AG04450 (cell line): Measurements from ENCODE around the gene PAFAH1B1. TPM values are rescaled to one million over a fixed set of nuclear protein-coding genes. Genes with fewer than 3 reads are reported as not detected.

Experiments
- CTCF ChIA-PET: fragments of 300-600, 350-600 bp; formaldehyde crosslinking; extraction: SDS; loops from one replicate; lab custom pipeline; 2022; ENCODE audit warnings: antibody characterized with exemption, inconsistent platforms; lab: Charles Lee
- POLR2A ChIA-PET: fragments of 350-600 bp; formaldehyde crosslinking; extraction: SDS; loops from one replicate; lab custom pipeline; 2021; ENCODE audit warnings: antibody characterized with exemption, inconsistent platforms; lab: Yijun Ruan, JAX
- DNase-seq: peaks from one replicate; pipeline ENCODE4 v3.0.0-alpha.2; 2011; ENCODE audit warnings: low read depth, low spot score
- H3K27ac ChIP-seq: one replicate; pipeline ENCODE4 v1.5.1; 2012; ENCODE audit warnings: low read depth, low read length, control low read depth
- H3K27me3 ChIP-seq: one replicate; pipeline ENCODE4 v1.6.0; 2012; ENCODE audit warnings: low read length; ENCODE audit not compliant: control insufficient read depth, insufficient read depth
- H3K4me3 ChIP-seq: 2 replicates; pipeline ENCODE4 v1.5.1; 2011; ENCODE audit warnings: mild to moderate bottlenecking, low read depth, low read length, control low read depth
- H3K9me3 ChIP-seq: 2 replicates; pipeline ENCODE4 v1.5.1; 2012; ENCODE audit warnings: low read length; ENCODE audit not compliant: control insufficient read depth, insufficient read depth
- CTCF ChIP-seq: IDR thresholded peaks from 2 replicates; pipeline ENCODE4 v1.5.1; 2011; ENCODE audit warnings: low read depth, low read length, control low read depth, inconsistent platforms
- polyA plus RNA-seq: library from polyadenylated mRNA; depleted of rRNA; stranded (reverse); fragments of >200 nt; gene quantifications from 2 replicates; pipeline ENCODE4 v1.2.3, GENCODE V29; 2011

The PAFAH1B1 gene
- polyA plus RNA-seq, 1 experiment: 111 TPM

DNA sequence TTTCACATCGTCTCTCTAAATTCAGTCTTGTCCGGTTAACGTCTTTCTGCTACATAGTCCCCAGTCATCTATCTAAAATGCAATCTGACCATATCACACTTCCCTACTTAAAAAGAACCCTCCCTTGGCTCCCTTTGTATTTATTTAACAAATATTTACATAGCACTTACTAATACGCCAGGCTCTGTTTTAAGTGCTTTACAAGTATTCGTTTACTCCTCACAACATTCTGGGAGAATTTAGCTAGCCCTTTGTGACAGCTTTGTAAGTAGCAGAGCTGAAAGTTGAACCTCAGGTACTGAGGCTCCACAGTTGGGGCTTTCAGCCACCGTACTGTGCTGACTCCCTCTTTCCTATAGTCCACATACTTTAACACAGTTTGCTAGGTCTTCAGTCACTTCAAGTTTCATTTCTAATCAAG lies 9.2 kb downstream of the PAFAH1B1 start:
- ChIA-PET POLR2A (interaction anchor here (0.7 kb wide), 1 partner anchor 49 kb away, joined by 4 read pairs; no protein-coding TSS in a partner anchor), CTCF (no interaction called here)
- no peak for TF ChIP-seq CTCF
- DNase-seq: no peak
- no peak overlapping the region for H3K4me3 ChIP-seq
- H3K27me3 ChIP-seq: no peaks in the 10 kb centered on the region
- no peaks in the 10 kb centered on the region for H3K9me3 ChIP-seq
- H3K27ac ChIP-seq: no peak overlapping the region

DNA sequence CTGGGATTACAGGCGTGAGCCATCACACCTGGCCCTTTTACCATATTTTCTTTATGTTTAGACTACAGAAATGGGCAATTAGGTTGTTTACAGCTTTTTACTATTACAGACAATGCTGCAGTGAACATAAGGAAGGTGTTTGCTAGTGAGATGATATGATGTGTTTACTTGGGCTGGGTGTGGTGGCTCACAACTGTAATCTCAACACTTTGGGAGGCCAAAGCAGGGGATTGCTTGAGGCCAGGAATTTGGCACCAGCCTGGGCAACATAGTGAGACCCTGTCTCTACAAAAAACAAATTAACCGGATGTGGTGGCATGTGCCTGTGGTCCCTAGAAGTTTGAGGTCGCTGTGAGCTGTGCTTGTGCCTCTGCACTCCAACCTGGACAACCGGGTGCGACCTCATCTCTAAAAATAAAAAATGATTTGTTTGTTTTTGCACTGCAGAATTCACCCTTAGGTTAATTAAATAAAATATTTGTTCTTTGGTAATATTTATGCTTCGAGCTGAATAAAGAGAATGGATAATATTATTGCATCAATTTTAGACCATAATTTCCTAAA lies 15.0 kb downstream of the PAFAH1B1 start:
- no peak overlapping the region for H3K27ac ChIP-seq
- CTCF ChIA-PET: no interaction called here
- H3K27me3 ChIP-seq: no peaks in the 10 kb centered on the region
- no peak for DNase-seq
- no peak for TF ChIP-seq CTCF
- H3K4me3 ChIP-seq: no peak overlapping the region
- H3K9me3 ChIP-seq: no peaks in the 10 kb centered on the region; the same call in 1 of the 2 replicates
- POLR2A ChIA-PET: interaction anchor here (0.6 kb wide), 1 partner anchor 48 kb away, joined by 4 read pairs; no protein-coding TSS in a partner anchor

GRCh38 chr17:2609091-2609490 lies 15.6 kb downstream of the PAFAH1B1 start:
- ChIA-PET POLR2A (no interaction called here), CTCF (interaction anchor here (0.6 kb wide), 1 partner anchor 144 kb away, joined by 4 read pairs; no protein-coding TSS in a partner anchor)
- H3K27me3 ChIP-seq: no peaks in the 10 kb centered on the region
- H3K27ac ChIP-seq: no peak overlapping the region
- no peak for TF ChIP-seq CTCF
- H3K9me3 ChIP-seq: no peaks in the 10 kb centered on the region; the same call in 1 of the 2 replicates
- no peak overlapping the region for H3K4me3 ChIP-seq
- DNase-seq: no peak

DNA sequence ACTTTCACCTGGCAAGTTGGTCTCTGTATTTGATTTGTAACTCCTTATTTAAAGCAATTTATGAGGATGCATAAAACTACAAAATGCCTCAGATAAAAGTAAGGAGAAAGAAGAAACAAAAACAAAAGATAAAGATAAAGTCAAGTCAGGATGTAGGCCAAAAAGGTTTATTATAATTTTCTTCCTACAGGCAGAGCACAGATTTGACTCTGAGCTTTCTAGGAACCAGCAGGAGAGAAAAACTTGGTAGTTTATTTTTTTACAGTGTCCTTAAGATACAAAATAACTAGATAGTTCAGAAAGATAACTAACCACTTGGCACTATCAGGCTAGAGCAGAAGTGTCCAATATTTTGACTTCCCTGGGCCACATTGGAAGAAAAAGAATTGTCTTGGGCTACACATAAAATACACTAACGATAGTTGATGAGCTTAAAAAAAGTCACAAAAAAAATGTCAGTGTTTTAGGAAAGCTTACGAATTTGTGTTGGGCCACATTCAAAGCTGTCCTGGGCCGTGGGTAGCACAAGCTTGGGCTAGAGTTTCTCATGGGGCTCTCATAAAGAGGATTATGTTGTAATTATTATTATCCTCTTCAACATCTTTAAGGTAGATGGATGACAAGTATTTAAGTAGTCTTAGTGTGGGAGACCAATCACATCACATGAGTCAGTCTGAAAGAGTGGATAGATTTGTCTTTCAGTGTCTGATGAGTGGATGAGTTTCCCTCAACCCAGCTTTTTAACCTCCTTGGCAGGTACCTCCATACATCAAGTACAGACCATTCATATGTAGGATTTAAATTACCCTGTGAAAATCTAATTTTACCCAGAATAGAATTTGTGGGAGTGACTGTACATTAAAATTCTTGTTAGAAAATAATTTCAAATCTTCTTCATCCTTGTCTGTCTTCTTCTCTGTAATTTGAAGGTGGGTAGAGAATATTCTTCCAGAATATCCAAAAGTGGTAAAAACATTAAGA lies 17.0 kb downstream of the PAFAH1B1 start:
- no peaks in the 10 kb centered on the region for H3K27me3 ChIP-seq
- no peak overlapping the region for H3K27ac ChIP-seq
- DNase-seq: no peak
- H3K9me3 ChIP-seq: no peaks in the 10 kb centered on the region; the same call in 1 of the 2 replicates
- no peak overlapping the region for H3K4me3 ChIP-seq
- CTCF ChIA-PET: interaction anchor here (0.6 to 0.8 kb wide), 2 partner anchors 65 to 95 kb away, joined by 3 to 5 read pairs; no protein-coding TSS in a partner anchor
- POLR2A ChIA-PET: no interaction called here
- no peak for TF ChIP-seq CTCF
